ENCODE results near the gene SMIM36.
A peak's percentile ranks its signal among the peaks of the same experiment; 100 is the strongest.
"Not testable (repeated sequence)": the region's sequence is repeated elsewhere in the genome, so short reads cannot be mapped to it uniquely, and the experiment has no call there.

SMIM36 gene

DNA sequence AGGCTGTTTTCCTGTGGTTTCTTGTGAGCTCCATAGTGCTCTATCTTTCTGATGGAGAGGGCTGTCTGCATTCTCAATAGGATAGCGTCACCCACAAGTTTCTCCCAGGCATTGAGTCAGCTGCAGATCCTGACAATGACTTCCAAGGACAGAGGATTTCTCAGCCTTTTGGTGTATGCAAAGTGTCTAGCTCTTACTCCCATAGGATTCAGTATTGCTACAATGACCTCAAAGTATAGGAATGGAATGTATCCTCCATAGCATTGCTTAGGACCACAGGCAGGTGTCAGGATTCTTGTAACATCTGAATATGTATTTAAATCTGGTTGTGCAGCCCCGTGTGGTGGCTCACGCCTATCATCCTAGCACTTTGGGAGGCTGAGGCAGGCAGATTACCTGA lies 32.3 kb downstream of the SMIM36 start:
- Histone ChIP-seq H3K9me2 (replicated peaks; ENCODE audit: insufficient read depth, low read length) (no peaks in the 10 kb centered on the region), H3K27me3 (ENCODE audit: low read length) (0 out of 2 replicates have a peak, but pooled peaks cover 2% of the 10 kb centered on the region), H3K4me3 (ENCODE audit: insufficient read depth, low read length, poor library complexity, severe bottlenecking) (no peak overlapping the region), H3K9ac (ENCODE audit: low read length) (no peak overlapping the region), H3K79me2 (ENCODE audit: insufficient read depth, low read length) (no peaks in the 10 kb centered on the region), H3F3A (ENCODE audit: insufficient read depth) (no peaks in the 10 kb centered on the region), H3K27ac (ENCODE audit: low read depth, low read length) (no peak overlapping the region), H3K9me3 (ENCODE audit: insufficient read depth, low read length) (no peaks in the 10 kb centered on the region), H3K4me2 (ENCODE audit: low read depth, low read length, poor library complexity, severe bottlenecking) (no peak overlapping the region), H2AFZ (ENCODE audit: low read depth, low read length, severe bottlenecking) (no peak overlapping the region), H4K20me1 (ENCODE audit: low read depth, low read length) (no peaks in the 10 kb centered on the region), H3K36me3 (ENCODE audit: low read length) (no peaks in the 10 kb centered on the region)
- TF ChIP-seq, protein P1, sequence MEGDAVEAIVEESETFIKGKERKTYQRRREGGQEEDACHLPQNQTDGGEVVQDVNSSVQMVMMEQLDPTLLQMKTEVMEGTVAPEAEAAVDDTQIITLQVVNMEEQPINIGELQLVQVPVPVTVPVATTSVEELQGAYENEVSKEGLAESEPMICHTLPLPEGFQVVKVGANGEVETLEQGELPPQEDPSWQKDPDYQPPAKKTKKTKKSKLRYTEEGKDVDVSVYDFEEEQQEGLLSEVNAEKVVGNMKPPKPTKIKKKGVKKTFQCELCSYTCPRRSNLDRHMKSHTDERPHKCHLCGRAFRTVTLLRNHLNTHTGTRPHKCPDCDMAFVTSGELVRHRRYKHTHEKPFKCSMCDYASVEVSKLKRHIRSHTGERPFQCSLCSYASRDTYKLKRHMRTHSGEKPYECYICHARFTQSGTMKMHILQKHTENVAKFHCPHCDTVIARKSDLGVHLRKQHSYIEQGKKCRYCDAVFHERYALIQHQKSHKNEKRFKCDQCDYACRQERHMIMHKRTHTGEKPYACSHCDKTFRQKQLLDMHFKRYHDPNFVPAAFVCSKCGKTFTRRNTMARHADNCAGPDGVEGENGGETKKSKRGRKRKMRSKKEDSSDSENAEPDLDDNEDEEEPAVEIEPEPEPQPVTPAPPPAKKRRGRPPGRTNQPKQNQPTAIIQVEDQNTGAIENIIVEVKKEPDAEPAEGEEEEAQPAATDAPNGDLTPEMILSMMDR (IDR thresholded peaks at IDR 0.05; ENCODE audit: insufficient read depth, low read length, poor library complexity, severe bottlenecking), result no peak
- TF ChIP-seq EZH2phosphoT487 (conservative IDR thresholded peaks at IDR 0.05; ENCODE audit: low read length), result no peak

DNA sequence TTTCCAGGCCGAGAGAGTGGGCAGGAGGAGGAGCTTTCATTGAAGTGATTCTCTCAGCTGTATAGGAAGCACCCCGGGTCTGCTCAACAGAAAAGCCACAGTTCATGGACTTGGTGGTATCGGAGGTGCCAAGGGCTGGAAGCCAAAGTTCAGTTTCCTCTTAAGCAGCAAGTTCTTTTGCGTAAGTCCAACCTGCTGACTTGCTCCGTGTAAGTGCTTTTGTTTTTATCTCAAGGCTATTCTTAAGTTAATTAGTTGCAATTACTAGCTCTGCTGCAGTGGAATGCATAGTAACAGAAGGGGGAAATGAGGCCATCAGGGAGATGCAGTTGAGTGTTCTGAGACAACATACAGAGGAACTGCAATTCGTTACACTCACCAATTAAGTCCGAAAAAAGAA lies 44.6 kb downstream of the SMIM36 start:
- H2AFZ ChIP-seq (ENCODE audit: low read depth, low read length, severe bottlenecking), result peak overlapping the region; percentile 24
- H3K9me2 ChIP-seq (replicated peaks; ENCODE audit: insufficient read depth, low read length), result no peaks in the 10 kb centered on the region
- H3K27me3 ChIP-seq (ENCODE audit: low read length), result no peaks in the 10 kb centered on the region
- H3K4me2 ChIP-seq (ENCODE audit: low read depth, low read length, poor library complexity, severe bottlenecking), result no peak overlapping the region
- no peaks in the 10 kb centered on the region for H3K9me3 ChIP-seq (ENCODE audit: insufficient read depth, low read length)
- no peaks in the 10 kb centered on the region for H4K20me1 ChIP-seq (ENCODE audit: low read depth, low read length)
- no peaks in the 10 kb centered on the region for H3F3A ChIP-seq (ENCODE audit: insufficient read depth)
- no peaks in the 10 kb centered on the region for H3K36me3 ChIP-seq (ENCODE audit: low read length)
- H3K4me3 ChIP-seq (ENCODE audit: insufficient read depth, low read length, poor library complexity, severe bottlenecking), result no peak overlapping the region
- H3K27ac ChIP-seq (ENCODE audit: low read depth, low read length), result no peak overlapping the region
- H3K79me2 ChIP-seq (ENCODE audit: insufficient read depth, low read length), result no peaks in the 10 kb centered on the region
- H3K9ac ChIP-seq (ENCODE audit: low read length), result no peak overlapping the region
- TF ChIP-seq, protein P1 (IDR thresholded peaks at IDR 0.05; ENCODE audit: insufficient read depth, low read length, poor library complexity, severe bottlenecking), result no peak
- TF ChIP-seq EZH2phosphoT487 (conservative IDR thresholded peaks at IDR 0.05; ENCODE audit: low read length), result no peak

DNA sequence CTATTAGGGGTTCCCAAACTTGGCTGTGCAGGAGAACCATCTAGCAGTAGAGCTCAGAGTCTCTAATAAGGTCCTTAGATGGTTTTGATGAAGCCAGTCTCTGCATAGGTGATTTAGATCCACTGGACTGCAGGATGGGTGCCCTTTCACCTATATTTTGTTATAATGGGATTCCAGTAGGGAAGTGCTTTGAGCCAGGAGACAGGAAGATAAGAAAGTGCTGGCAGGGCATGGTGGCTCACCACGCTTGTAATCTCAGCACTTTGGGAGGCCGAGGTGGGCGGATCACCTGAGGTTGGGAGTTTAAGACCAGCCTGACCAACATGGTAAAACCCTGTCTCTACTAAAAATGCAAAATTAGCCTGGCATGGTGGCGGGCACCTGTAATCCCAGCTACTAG lies 45.5 kb downstream of the SMIM36 start:
- not testable (repeated sequence) for H3K27me3 ChIP-seq (ENCODE audit: low read length); H4K20me1 ChIP-seq (ENCODE audit: low read depth, low read length); H3K4me3 ChIP-seq (ENCODE audit: insufficient read depth, low read length, poor library complexity, severe bottlenecking); H3K4me2 ChIP-seq (ENCODE audit: low read depth, low read length, poor library complexity, severe bottlenecking); H3K79me2 ChIP-seq (ENCODE audit: insufficient read depth, low read length); H3K9ac ChIP-seq (ENCODE audit: low read length); H3K9me2 ChIP-seq (replicated peaks; ENCODE audit: insufficient read depth, low read length); H3K36me3 ChIP-seq (ENCODE audit: low read length); H3F3A ChIP-seq (ENCODE audit: insufficient read depth); H3K27ac ChIP-seq (ENCODE audit: low read depth, low read length); H3K9me3 ChIP-seq (ENCODE audit: insufficient read depth, low read length); H2AFZ ChIP-seq (ENCODE audit: low read depth, low read length, severe bottlenecking)

DNA sequence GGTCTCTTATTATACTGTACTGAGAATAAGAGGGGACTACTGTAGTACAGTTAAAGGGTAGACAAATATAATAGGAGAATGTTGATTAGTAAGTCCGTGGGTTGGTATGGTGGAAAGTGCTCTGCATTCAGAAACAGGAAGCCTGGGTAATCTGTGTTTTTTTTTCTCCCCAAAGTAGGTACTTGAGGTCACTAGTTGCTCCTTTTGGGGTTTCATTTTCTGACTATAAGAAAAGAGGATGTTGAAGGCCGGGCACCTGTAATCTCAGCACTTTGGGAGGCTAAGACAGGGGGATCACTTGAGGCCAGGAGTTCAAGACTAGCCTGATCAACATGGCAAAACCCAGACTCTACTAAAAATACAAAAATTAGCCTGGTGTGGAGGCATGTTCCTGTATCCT lies 47.7 kb downstream of the SMIM36 start:
- no peaks in the 10 kb centered on the region for H3K27me3 ChIP-seq (ENCODE audit: low read length)
- H4K20me1 ChIP-seq (ENCODE audit: low read depth, low read length), result no peaks in the 10 kb centered on the region
- H2AFZ ChIP-seq (ENCODE audit: low read depth, low read length, severe bottlenecking), result no peak overlapping the region
- no peaks in the 10 kb centered on the region for H3K9me2 ChIP-seq (replicated peaks; ENCODE audit: insufficient read depth, low read length)
- H3K4me2 ChIP-seq (ENCODE audit: low read depth, low read length, poor library complexity, severe bottlenecking), result peak overlapping the region; percentile 20
- no peak overlapping the region for H3K4me3 ChIP-seq (ENCODE audit: insufficient read depth, low read length, poor library complexity, severe bottlenecking)
- no peaks in the 10 kb centered on the region for H3K36me3 ChIP-seq (ENCODE audit: low read length)
- TF ChIP-seq, protein P1 (IDR thresholded peaks at IDR 0.05; ENCODE audit: insufficient read depth, low read length, poor library complexity, severe bottlenecking), result no peak
- no peak for TF ChIP-seq EZH2phosphoT487 (conservative IDR thresholded peaks at IDR 0.05; ENCODE audit: low read length)
- H3F3A ChIP-seq (ENCODE audit: insufficient read depth), result no peaks in the 10 kb centered on the region
- H3K9me3 ChIP-seq (ENCODE audit: insufficient read depth, low read length), result no peaks in the 10 kb centered on the region
- no peak overlapping the region for H3K27ac ChIP-seq (ENCODE audit: low read depth, low read length)
- H3K9ac ChIP-seq (ENCODE audit: low read length), result no peak overlapping the region
- H3K79me2 ChIP-seq (ENCODE audit: insufficient read depth, low read length), result no peaks in the 10 kb centered on the region

Measured in SU-DHL-6 (cell line).